HG03571 (cell line): ENCODE measurements around the gene B4GALT1.

Experiments used
- ATAC-seq: cut with Tn5 transposase; IDR thresholded peaks from one replicate; pipeline ENCODE4 v1.9.1; 2021; ENCODE audit not compliant: unreplicated experiment

B4GALT1 gene

GRCh38 chr9:33167084-33167971 is at the start of gene B4GALT1:
TSS of gene B4GALT1 (minus strand) at chr9:33167336. CDS start at chr9:33167169, 167 bp downstream.
- peak; percentile 66 for ATAC-seq

- ATAC-seq: no peak
Observed at GRCh38 chr9:33211695-33212393, 44.7 kb upstream of the B4GALT1 start.

- no peak for ATAC-seq
Observed at GRCh38 chr9:33210006-33210715, 43.0 kb upstream of the B4GALT1 start.

- ATAC-seq: no peak
Observed at GRCh38 chr9:33209394-33209793, 42.3 kb upstream of the B4GALT1 start.

- ATAC-seq: peak; percentile 99
Observed at GRCh38 chr9:33202552-33203201, 35.5 kb upstream of the B4GALT1 start.

- no peak for ATAC-seq
Observed at GRCh38 chr9:33202018-33202417, 34.9 kb upstream of the B4GALT1 start.

- no peak for ATAC-seq
Observed at GRCh38 chr9:33198165-33198564, 31.0 kb upstream of the B4GALT1 start.

GRCh38 chr9:33197279-33198152 is 30.4 kb upstream of the B4GALT1 start:
- ATAC-seq: no peak

- ATAC-seq: no peak
Observed at GRCh38 chr9:33196736-33197135, 29.6 kb upstream of the B4GALT1 start.

- no peak for ATAC-seq
Observed at GRCh38 chr9:33193818-33194217, 26.7 kb upstream of the B4GALT1 start.

- no peak for ATAC-seq
Observed at GRCh38 chr9:33192493-33193255, 25.5 kb upstream of the B4GALT1 start.

GRCh38 chr9:33190021-33190705 is 23.0 kb upstream of the B4GALT1 start:
- ATAC-seq: no peak

- no peak for ATAC-seq
Observed at GRCh38 chr9:33189331-33189791, 22.2 kb upstream of the B4GALT1 start.

GRCh38 chr9:33188711-33189110 is 21.6 kb upstream of the B4GALT1 start:
- no peak for ATAC-seq

- ATAC-seq: no peak
Observed at GRCh38 chr9:33187519-33188218, 20.5 kb upstream of the B4GALT1 start.

GRCh38 chr9:33186457-33187168 is 19.5 kb upstream of the B4GALT1 start:
- no peak for ATAC-seq

GRCh38 chr9:33185858-33186257 is 18.7 kb upstream of the B4GALT1 start:
- no peak for ATAC-seq
